ENCODE data around the gene PGAM5.

DNA sequence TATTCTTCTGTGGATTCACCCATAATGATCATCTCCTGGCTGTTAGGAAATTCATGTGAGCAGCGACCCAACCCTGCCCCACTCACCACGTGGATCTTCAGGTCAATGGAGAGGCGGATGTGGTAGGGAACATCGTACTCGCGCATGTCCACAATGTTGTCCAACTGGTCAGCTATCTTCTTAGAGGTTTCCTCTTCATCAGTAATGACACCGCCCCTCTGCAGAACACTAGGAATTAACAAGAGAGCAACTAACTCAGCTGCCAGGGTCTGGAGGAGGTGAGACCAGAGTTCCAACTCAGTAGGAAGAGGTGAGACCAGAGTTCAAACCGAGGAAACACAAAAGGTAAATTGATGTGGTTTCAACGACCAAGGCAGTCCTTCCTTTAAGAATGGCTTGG is 33.1 kb upstream of the PGAM5 start:
- TF ChIP-seq, protein P1, sequence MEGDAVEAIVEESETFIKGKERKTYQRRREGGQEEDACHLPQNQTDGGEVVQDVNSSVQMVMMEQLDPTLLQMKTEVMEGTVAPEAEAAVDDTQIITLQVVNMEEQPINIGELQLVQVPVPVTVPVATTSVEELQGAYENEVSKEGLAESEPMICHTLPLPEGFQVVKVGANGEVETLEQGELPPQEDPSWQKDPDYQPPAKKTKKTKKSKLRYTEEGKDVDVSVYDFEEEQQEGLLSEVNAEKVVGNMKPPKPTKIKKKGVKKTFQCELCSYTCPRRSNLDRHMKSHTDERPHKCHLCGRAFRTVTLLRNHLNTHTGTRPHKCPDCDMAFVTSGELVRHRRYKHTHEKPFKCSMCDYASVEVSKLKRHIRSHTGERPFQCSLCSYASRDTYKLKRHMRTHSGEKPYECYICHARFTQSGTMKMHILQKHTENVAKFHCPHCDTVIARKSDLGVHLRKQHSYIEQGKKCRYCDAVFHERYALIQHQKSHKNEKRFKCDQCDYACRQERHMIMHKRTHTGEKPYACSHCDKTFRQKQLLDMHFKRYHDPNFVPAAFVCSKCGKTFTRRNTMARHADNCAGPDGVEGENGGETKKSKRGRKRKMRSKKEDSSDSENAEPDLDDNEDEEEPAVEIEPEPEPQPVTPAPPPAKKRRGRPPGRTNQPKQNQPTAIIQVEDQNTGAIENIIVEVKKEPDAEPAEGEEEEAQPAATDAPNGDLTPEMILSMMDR (IDR thresholded peaks at IDR 0.05; ENCODE audit: poor library complexity) = no peak
- TF ChIP-seq EZH2phosphoT487 (IDR thresholded peaks at IDR 0.05; ENCODE audit: low read depth, severe bottlenecking, unreplicated experiment) = no peak
